Endothelial cell of umbilical vein (primary cell): ENCODE results near the gene SPARC. TPM values are rescaled to one million over a fixed set of nuclear protein-coding genes. Genes with fewer than 3 reads are reported as not detected.

Experiments used
- BruUV-seq: library from RNA; stranded (reverse); fragments of 400-500 nt; replicated peaks from 2 replicates; lab custom pipeline; 2021; lab: Mats Ljungman, UMichigan
- CTCF ChIA-PET: fragments of 300-600, 350-600 bp; sonication (Branson Sonifier 250); formaldehyde crosslinking; loops from one replicate; lab custom pipeline; 2021; ENCODE audit warnings: antibody characterized with exemption, inconsistent platforms; lab: Charles Lee
- POLR2A ChIA-PET: fragments of 300-600, 350-600 bp; sonication (Branson Sonifier 250); formaldehyde crosslinking; loops from one replicate; lab custom pipeline; 2021; ENCODE audit warnings: antibody characterized with exemption, inconsistent platforms; lab: Charles Lee
- DNase-seq: peaks from one replicate; pipeline ENCODE4 v3.0.0-alpha.2; 2011; ENCODE audit warnings: low read depth, low spot score
- FAIRE-seq: peaks from 2 replicates; lab custom pipeline; 2011; peaks lifted over from hg19 to GRCh38; lab: Jason Lieb, UNC
- H2AFZ ChIP-seq: 2 replicates; pipeline ENCODE4 v1.6.0; 2012; ENCODE audit warnings: low read depth, low read length, control low read depth, inconsistent platforms
- H3K27ac ChIP-seq: 2 replicates; pipeline ENCODE4 v1.5.1; 2011; ENCODE audit warnings: low read depth, mild to moderate bottlenecking, control low read depth, low read length, moderate library complexity; ENCODE audit not compliant: insufficient read depth
- H3K27me3 ChIP-seq, 2 experiments: 2 replicates each; pipeline versions ENCODE4 v1.6.0 to v1.6.1; 2011; ENCODE audit warnings: low read length in 2 of 2, mixed read lengths in 1 of 2; ENCODE audit not compliant: control insufficient read depth in 2 of 2, insufficient read depth in 2 of 2
- H3K36me3 ChIP-seq, 2 experiments: 2 replicates in 1 of 2; 3 replicates in 1 of 2; pipeline ENCODE4 v1.5.1; 2011; ENCODE audit warnings: low read length in 2 of 2, mild to moderate bottlenecking in 1 of 2, moderate library complexity in 1 of 2; ENCODE audit not compliant: control insufficient read depth in 2 of 2, insufficient read depth in 2 of 2; ENCODE audit errors: extremely low read depth in 1 of 2
- H3K4me1 ChIP-seq: 3 replicates; pipeline ENCODE4 v1.5.1; 2011; ENCODE audit warnings: mild to moderate bottlenecking, low read length; ENCODE audit not compliant: control insufficient read depth, insufficient read depth; ENCODE audit errors: extremely low read depth
- H3K4me2 ChIP-seq: 2 replicates; pipeline ENCODE4 v1.6.1; 2011; ENCODE audit warnings: low read length, control low read depth, mixed read lengths; ENCODE audit not compliant: insufficient read depth
- H3K4me3 ChIP-seq, 3 experiments: fragments of 200-600 bp in 1 of 3; sonication (generic), shearing (Covaris generic) in 1 of 3; replicated peaks in 1 of 3; 2 replicates each; pipeline ENCODE4 v1.5.1; 2011 to 2016; ENCODE audit warnings: control low read depth in 3 of 3, low read length in 3 of 3, mild to moderate bottlenecking in 2 of 3, inconsistent platforms in 1 of 3, low read depth in 1 of 3, moderate library complexity in 1 of 3; ENCODE audit not compliant: insufficient read depth in 1 of 3
- H3K79me2 ChIP-seq: 2 replicates; pipeline ENCODE4 v1.6.0; 2012; ENCODE audit warnings: low read length, inconsistent platforms; ENCODE audit not compliant: control insufficient read depth, insufficient read depth
- H3K9ac ChIP-seq: replicated peaks from 2 replicates; pipeline ENCODE3; 2011; ENCODE audit warnings: low read length, control low read depth; ENCODE audit not compliant: insufficient read depth; ENCODE audit errors: extremely low read depth
- H3K9me1 ChIP-seq: replicated peaks from 3 replicates; pipeline ENCODE4 v1.6.0; 2011; ENCODE audit warnings: mild to moderate bottlenecking, low read length; ENCODE audit not compliant: control insufficient read depth, insufficient read depth; ENCODE audit errors: extremely low read depth
- H3K9me3 ChIP-seq: replicated peaks from 2 replicates; pipeline ENCODE4 v1.5.1; 2012; ENCODE audit warnings: low read length, inconsistent platforms; ENCODE audit not compliant: control insufficient read depth, insufficient read depth
- H4K20me1 ChIP-seq: replicated peaks from 2 replicates; pipeline ENCODE3; 2011; ENCODE audit warnings: mild to moderate bottlenecking, low read length; ENCODE audit not compliant: control insufficient read depth, insufficient read depth; ENCODE audit errors: extremely low read depth
- CTCF ChIP-seq, 2 donors: IDR thresholded peaks; 1 replicate in 1 of 2; 2 replicates in 1 of 2; pipeline ENCODE4 v1.5.1; 2011; ENCODE audit warnings: low read length in 2 of 2, mild to moderate bottlenecking in 2 of 2, moderate library complexity in 2 of 2, control low read depth in 1 of 2, inconsistent platforms in 1 of 2, low read depth in 1 of 2; ENCODE audit not compliant: insufficient read depth in 1 of 2; ENCODE audit errors: extremely low read depth in 1 of 2
- EZH2 ChIP-seq: IDR thresholded peaks from 2 replicates; pipeline ENCODE4 v1.6.1; 2012; ENCODE audit warnings: borderline replicate concordance, low read depth, mild to moderate bottlenecking, moderate library complexity, low read length, inconsistent platforms; ENCODE audit not compliant: severe bottlenecking
- FOS ChIP-seq: IDR thresholded peaks from 2 replicates; pipeline ENCODE4 v1.6.1; 2011; ENCODE audit warnings: mild to moderate bottlenecking, low read length, moderate library complexity, borderline replicate concordance; ENCODE audit not compliant: insufficient read depth
- GATA2 ChIP-seq: IDR thresholded peaks from 2 replicates; pipeline ENCODE4 v1.7.0; 2011; ENCODE audit warnings: low read depth, mild to moderate bottlenecking, moderate library complexity, mixed read lengths, low read length; ENCODE audit not compliant: insufficient read length, insufficient read depth
- JUN ChIP-seq: IDR thresholded peaks from 2 replicates; pipeline ENCODE4 v1.6.1; 2011; ENCODE audit warnings: borderline replicate concordance, low read depth; ENCODE audit not compliant: insufficient read length, insufficient read depth
- MAX ChIP-seq: IDR thresholded peaks from 2 replicates; pipeline ENCODE4 v1.6.1; 2011; ENCODE audit not compliant: insufficient read depth, insufficient read length
- MYC ChIP-seq: IDR thresholded peaks from one replicate; pipeline ENCODE4 v1.6.1; 2011; ENCODE audit warnings: mild to moderate bottlenecking, low read depth, low read length
- POLR2A ChIP-seq: IDR thresholded peaks from 2 replicates; pipeline ENCODE4 v1.6.1; 2012; ENCODE audit warnings: low read depth, mild to moderate bottlenecking, control low read depth, low read length
- POLR2AphosphoS5 ChIP-seq: IDR thresholded peaks from 2 replicates; pipeline ENCODE4 v1.6.1; 2012; ENCODE audit warnings: low read depth, mild to moderate bottlenecking, control low read depth, low read length, moderate library complexity; ENCODE audit not compliant: insufficient read depth
- dilution Hi-C: fragments of 300-500 bp; cut with MboI; formaldehyde crosslinking; loops from one replicate; pipeline ENCODE4 v1.15.0; 2019; ENCODE audit warnings: low sequenced_read_pairs; ENCODE audit not compliant: extremely low pct_ligation_motif_present
- intact Hi-C: fragments of 100-400 bp; cut with micrococcal nuclease; formaldehyde crosslinking; loops from one replicate; pipeline ENCODE4 v1.10.0; 2022
- polyA plus RNA-seq, 4 experiments: library from polyadenylated mRNA; depleted of rRNA in 3 of 4; stranded (reverse) in 3 of 4; unstranded in 1 of 4; fragments of >200 nt; gene quantifications; 2 replicates each; pipeline versions ENCODE4 v1.2.1 to v1.2.3, GENCODE V29; 2011 to 2012; ENCODE audit warnings: missing spikeins in 1 of 4
- total RNA-seq: library from RNA; stranded (reverse); gene quantifications from 2 replicates; pipeline ENCODE4 v1.2.3, GENCODE V29; 2021

Gene SPARC
- total and polyA plus RNA-seq, 2 donors (not counting 3 experiments of a cell fraction or from before 2014, with no cell fraction given) = 2,962 to 3,114 TPM

- CTCF ChIA-PET = interaction anchor here (1.5 to 7.1 kb wide), 11 partner anchors 10 to 98 kb away, joined by 5 to 93 read pairs (median 16); partner anchors contain the start of gene SPARC
- intact Hi-C loops (loop anchor here (1.0 kb wide), 4 partner anchors 9 to 47 kb away; partner anchors contain the start of gene SPARC), dilution Hi-C loops (no loop called here)
- Histone ChIP-seq H3K27ac (peak overlapping the region; percentile 97), H3K27me3 (no peaks in the 10 kb centered on the region), H3K4me1 (peaks cover 83% of the 10 kb centered on the region), H3K79me2 (peaks cover 39% of the 10 kb centered on the region), H3K9me1 (no peaks in the 10 kb centered on the region), H3K4me2 (peak overlapping the region; percentile 29), H3K4me3 (no peak overlapping the region), H2AFZ (no peak overlapping the region), H3K36me3 (peaks cover 50 to 53% of the 10 kb centered on the region in 2 experiments), H4K20me1 (no peaks in the 10 kb centered on the region), H3K9ac (peak overlapping the region; percentile 71), H3K9me3 (no peaks in the 10 kb centered on the region)
- BruUV-seq = TSS peak; percentile 36
- POLR2A ChIA-PET = interaction anchor here (0.7 to 4.0 kb wide), 10 partner anchors 10 to 225 kb away, joined by 3 to 39 read pairs (median 11); partner anchors contain the start of genes ATOX1, G3BP1, SLC36A1 and SPARC
- DNase-seq (no peak), FAIRE-seq (no peak)
- TF ChIP-seq EZH2 (no peak), GATA2 (no peak), POLR2A (no peak), MYC (no peak), CTCF (IDR thresholded peaks at IDR 0.05; ENCODE audit: extremely low read depth in 1 of 2, insufficient read depth in 1 of 2, low read depth in 1 of 2, low read length in 2 of 2) (no peak), JUN (no peak), FOS (no peak), POLR2AphosphoS5 (no peak), MAX (no peak)
Observed at GRCh38 chr5:151672516-151672915, 14.2 kb downstream of the SPARC start.
